GM12892 (cell line): ENCODE data around the gene PLEKHA8.

Experiments used
- POLR2A ChIP-seq: IDR thresholded peaks from 2 replicates; pipeline ENCODE4 v1.6.1; 2011; ENCODE audit warnings: low read depth, low read length, control low read depth
- TAF1 ChIP-seq: IDR thresholded peaks from 2 replicates; pipeline ENCODE4 v1.6.1; 2011; ENCODE audit warnings: low read depth, mild to moderate bottlenecking, control low read depth, low read length, borderline replicate concordance

GRCh38 chr7:29995652-29996051 is 32.6 kb upstream of the PLEKHA8 start:
- TF ChIP-seq POLR2A = no peak
- TF ChIP-seq TAF1 = no peak
